Measurements from ENCODE around the gene HHAT.

GRCh38 chr1:210553711-210554110 is 225.0 kb downstream of the HHAT start:
- TF ChIP-seq, protein P1, sequence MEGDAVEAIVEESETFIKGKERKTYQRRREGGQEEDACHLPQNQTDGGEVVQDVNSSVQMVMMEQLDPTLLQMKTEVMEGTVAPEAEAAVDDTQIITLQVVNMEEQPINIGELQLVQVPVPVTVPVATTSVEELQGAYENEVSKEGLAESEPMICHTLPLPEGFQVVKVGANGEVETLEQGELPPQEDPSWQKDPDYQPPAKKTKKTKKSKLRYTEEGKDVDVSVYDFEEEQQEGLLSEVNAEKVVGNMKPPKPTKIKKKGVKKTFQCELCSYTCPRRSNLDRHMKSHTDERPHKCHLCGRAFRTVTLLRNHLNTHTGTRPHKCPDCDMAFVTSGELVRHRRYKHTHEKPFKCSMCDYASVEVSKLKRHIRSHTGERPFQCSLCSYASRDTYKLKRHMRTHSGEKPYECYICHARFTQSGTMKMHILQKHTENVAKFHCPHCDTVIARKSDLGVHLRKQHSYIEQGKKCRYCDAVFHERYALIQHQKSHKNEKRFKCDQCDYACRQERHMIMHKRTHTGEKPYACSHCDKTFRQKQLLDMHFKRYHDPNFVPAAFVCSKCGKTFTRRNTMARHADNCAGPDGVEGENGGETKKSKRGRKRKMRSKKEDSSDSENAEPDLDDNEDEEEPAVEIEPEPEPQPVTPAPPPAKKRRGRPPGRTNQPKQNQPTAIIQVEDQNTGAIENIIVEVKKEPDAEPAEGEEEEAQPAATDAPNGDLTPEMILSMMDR (IDR thresholded peaks at IDR 0.05; ENCODE audit: extremely low read depth in 1 of 2, insufficient read depth in 1 of 2, low read depth in 1 of 2, low read length in 2 of 2), result no peak
- TF ChIP-seq POLR2AphosphoS5 (IDR thresholded peaks at IDR 0.05; ENCODE audit: insufficient read depth, low read depth, low read length), result no peak
